ENCODE results near the gene SUFU. TPM values are rescaled to one million over a fixed set of nuclear protein-coding genes. Genes with fewer than 3 reads are reported as not detected.

SUFU gene
- total and polyA plus RNA-seq, 2 of the 4 experiments (the other 2 are of a cell fraction), result 2.2 to 11.0 TPM

- H2AFZ ChIP-seq (replicated peaks; ENCODE audit: low read length, poor library complexity), result no peak overlapping the region
- H3K4me2 ChIP-seq (ENCODE audit: low read depth, low read length), result no peak overlapping the region
- H4K20me1 ChIP-seq (ENCODE audit: insufficient read depth, low read length), result peaks cover 15% of the 10 kb centered on the region
- H3K18ac ChIP-seq (ENCODE audit: low read depth, low read length), result no peak overlapping the region
- peaks cover 20 to 47% of the 10 kb centered on the region in 2 experiments; a peak in 3 of 4 replicates for H3K79me1 ChIP-seq (ENCODE audit: low read depth in 1 of 2, low read length in 2 of 2)
- H3K4me1 ChIP-seq (ENCODE audit: control insufficient read depth, insufficient read depth, low read length), result peaks cover 17% of the 10 kb centered on the region
- H2AK9ac ChIP-seq (replicated peaks; ENCODE audit: low read depth, low read length, poor library complexity), result no peak overlapping the region
- DNase-seq (no peak), ATAC-seq (ENCODE audit: low read depth) (no peak)
- peaks cover 8% of the 10 kb centered on the region for H3K36me3 ChIP-seq (ENCODE audit: control insufficient read depth, insufficient read depth, low read length)
- H2BK120ac ChIP-seq (ENCODE audit: low read depth, low read length), result no peak overlapping the region
- H3K4ac ChIP-seq (ENCODE audit: low read depth, low read length), result no peak overlapping the region
- no peaks in the 10 kb centered on the region for H3K27me3 ChIP-seq (ENCODE audit: control insufficient read depth, insufficient read depth, low read length)
- dilution Hi-C loops (cut with HindIII; ENCODE audit: low sequenced_read_pairs, unreplicated experiment) (no loop called here), in situ Hi-C loops (cut with MboI; ENCODE audit: low sequenced_read_pairs) (no loop called here), intact Hi-C loops (cut with micrococcal nuclease) (no loop called here)
- no CpG with 5 or more reads among the region's 1 CpG for WGBS, 2 experiments (ENCODE audit: extremely low coverage in 2 of 2, insufficient read length in 1 of 2)
- H2AK5ac ChIP-seq (ENCODE audit: low read depth, low read length), result no peak overlapping the region
- H2BK20ac ChIP-seq (ENCODE audit: low read depth, low read length), result no peak overlapping the region
- no peaks in the 10 kb centered on the region for H3K9me3 ChIP-seq (ENCODE audit: control insufficient read depth, insufficient read depth, low read length)
- H4K8ac ChIP-seq (ENCODE audit: low read depth in 2 of 2, low read length in 2 of 2), result no peak overlapping the region
- no peak overlapping the region for H2BK5ac ChIP-seq (ENCODE audit: low read depth, low read length, poor library complexity, severe bottlenecking)
- no peak overlapping the region for H3K14ac ChIP-seq (replicated peaks; ENCODE audit: low read depth, low read length)
- no peak overlapping the region for H3K23ac ChIP-seq (ENCODE audit: low read depth, low read length)
- peaks cover 18% of the 10 kb centered on the region for H3K9me1 ChIP-seq (ENCODE audit: insufficient read depth, low read length)
- POLR2A ChIA-PET (ENCODE audit: unreplicated experiment), result no interaction called here
- no TSS peak for BruUV-seq (replicated peaks)
- H4K91ac ChIP-seq (ENCODE audit: insufficient read depth, low read depth, low read length), result no peak overlapping the region
- H3K4me3 ChIP-seq (ENCODE audit: insufficient read depth, low read depth, low read length), result no peak overlapping the region
- CTCF ChIA-PET, result no interaction called here
- H4K5ac ChIP-seq (ENCODE audit: low read depth, low read length), result no peak overlapping the region
- no peak overlapping the region for H3K27ac ChIP-seq (ENCODE audit: insufficient read depth, low read length)
- no peak for TF ChIP-seq NFE2L2 (IDR thresholded peaks at IDR 0.05; ENCODE audit: low read depth, low read length)
- TF ChIP-seq CEBPB (IDR thresholded peaks at IDR 0.05; ENCODE audit: low read depth, low read length), result no peak
- TF ChIP-seq USF2 (IDR thresholded peaks at IDR 0.05; ENCODE audit: low read depth, low read length), result no peak
- no peak for TF ChIP-seq CTCF (conservative IDR thresholded peaks at IDR 0.05; ENCODE audit: low read depth, low read length)
- no peak for TF ChIP-seq POLR2A (IDR thresholded peaks at IDR 0.05; ENCODE audit: low read depth, low read length)
- TF ChIP-seq SMC3 (IDR thresholded peaks at IDR 0.05; ENCODE audit: low read depth, low read length), result no peak
- TF ChIP-seq RAD21 (IDR thresholded peaks at IDR 0.05; ENCODE audit: low read length), result no peak
- no peak for TF ChIP-seq BHLHE40 (IDR thresholded peaks at IDR 0.05; ENCODE audit: low read depth, low read length)
- no peak for TF ChIP-seq MAZ (IDR thresholded peaks at IDR 0.05; ENCODE audit: borderline replicate concordance, low read depth, low read length)
- TF ChIP-seq CHD1 (IDR thresholded peaks at IDR 0.05; ENCODE audit: low read depth, low read length), result no peak
- H2BK15ac ChIP-seq (ENCODE audit: low read depth, low read length), result no peak overlapping the region
- no peak overlapping the region for H3K9ac ChIP-seq (ENCODE audit: low read depth, low read length)
- H3K56ac ChIP-seq (ENCODE audit: extremely low read depth, insufficient read depth, low read length), result no peak overlapping the region
Observed at GRCh38 chr10:102549549-102549948, 45.8 kb downstream of the SUFU start.

Data from IMR-90 (cell line).